Dermis lymphatic vessel endothelial cell (primary cell): ENCODE results near the gene NUP43. TPM values are rescaled to one million over a fixed set of nuclear protein-coding genes. Genes with fewer than 3 reads are reported as not detected.

ENCODE experiments used
- total RNA-seq: library from RNA; depleted of rRNA; stranded (reverse); fragments of >200 nt; gene quantifications from 2 replicates; pipeline ENCODE4 v1.2.1, GENCODE V29; 2014

The NUP43 gene
- total RNA-seq: 16.3 and 26.2 TPM in 2 replicates

GRCh38 chr6:149746147-149746946 is at the start of gene NUP43:
Gene NUP43, minus strand, starts transcription at chr6:149746529. Its CDS starts 34 bp downstream, at chr6:149746495.

DNA sequence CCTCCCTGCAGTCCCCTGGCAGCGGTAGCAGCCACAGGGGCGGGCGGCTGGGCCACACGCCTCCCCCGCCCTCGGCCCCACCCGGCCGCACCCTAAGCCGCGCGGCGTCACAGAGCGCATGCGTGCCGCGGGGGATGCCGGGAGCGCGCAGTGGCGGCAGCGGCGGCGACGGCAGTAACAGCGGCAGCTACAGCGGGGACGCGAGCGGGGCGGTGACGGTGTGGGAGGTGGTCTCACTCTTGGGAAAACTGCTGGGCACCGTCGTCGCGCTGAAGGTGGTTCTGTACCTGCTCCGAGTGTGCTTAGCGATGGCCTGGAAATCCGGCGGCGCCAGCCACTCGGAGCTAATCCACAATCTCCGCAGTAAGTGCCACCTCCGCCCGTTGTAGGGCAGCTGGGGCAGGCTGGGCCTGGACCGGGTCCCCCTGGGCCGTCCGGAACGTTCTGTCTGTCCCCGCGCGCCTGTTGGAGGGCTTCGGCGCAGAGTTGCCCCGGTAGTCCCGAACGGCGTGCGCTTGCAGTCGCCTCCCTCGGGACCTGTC is 3.3 kb upstream of the NUP43 start, which contains the start of gene PCMT1:
PCMT1 (plus strand) TSS at position 148 of the 542 bp plus-strand sequence; CDS start at position 309, 161 bp downstream.

GRCh38 chr6:149717588-149718458 is 28.5 kb downstream of the NUP43 start, which contains the start of gene LATS1:
Gene LATS1, minus strand, starts transcription at chr6:149718101. Its CDS starts 15,975 bp downstream, at chr6:149702126.

Other genes starting within 250 kb of the NUP43 start
- gene PPIL4, start 200.5 kb downstream of the NUP43 start, total RNA-seq: 21.9 and 30.2 TPM in 2 replicates
- gene GINM1, start 180.2 kb downstream of the NUP43 start, total RNA-seq: 50.7 and 51.0 TPM in 2 replicates
- 19.0 and 21.1 TPM in 2 replicates for gene KATNA1, start 97.8 kb downstream of the NUP43 start, total RNA-seq
- 7.3 and 9.1 TPM in 2 replicates for gene LATS1, start 28.4 kb downstream of the NUP43 start, total RNA-seq
- 85.9 and 91.4 TPM in 2 replicates for gene PCMT1, start 3.2 kb upstream of the NUP43 start, total RNA-seq
- 11.8 and 12.0 TPM in 2 replicates for gene LRP11, start 117.8 kb upstream of the NUP43 start, total RNA-seq
- not detected in 2 replicates for gene RAET1E, start 151.6 kb upstream of the NUP43 start, total RNA-seq
- gene RAET1G, start 176.6 kb upstream of the NUP43 start, total RNA-seq: 0.11 TPM in 1 of 2 replicates, not detected in the other
- 0.69 and 2.1 TPM in 2 replicates for gene ULBP2, start 195.5 kb upstream of the NUP43 start, total RNA-seq
- gene ULBP1, start 217.4 kb upstream of the NUP43 start, total RNA-seq: under 0.01 and 0.11 TPM in 2 replicates